UCSD-AML1 (cell line): Measurements from ENCODE around the gene CYB5A.

Experiments used
- DNase-seq: peaks from one replicate; lab custom pipeline; 2025; ENCODE audit not compliant: unreplicated experiment; lab: John Stamatoyannopoulos, UW

Gene CYB5A

DNA sequence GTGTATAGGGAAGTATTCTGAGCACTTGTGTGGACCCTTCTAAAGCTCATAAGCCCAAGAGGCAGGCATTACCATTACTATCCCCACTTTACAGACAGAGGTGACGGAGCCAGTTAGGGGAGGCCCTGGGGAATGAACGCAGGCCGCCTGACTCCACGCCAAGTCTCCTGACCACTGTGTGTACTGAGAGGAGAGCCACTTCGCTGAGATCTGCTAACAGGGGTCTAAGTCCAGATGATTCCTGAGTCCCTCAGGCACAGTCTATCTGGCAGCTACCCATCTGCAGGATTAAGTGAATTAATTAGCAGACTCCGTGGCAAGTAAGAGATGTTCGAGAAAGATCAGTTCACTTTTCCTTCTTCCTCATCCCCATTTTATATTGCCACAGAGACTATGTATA is 13.7 kb downstream of the CYB5A start:
- no peak for DNase-seq

DNA sequence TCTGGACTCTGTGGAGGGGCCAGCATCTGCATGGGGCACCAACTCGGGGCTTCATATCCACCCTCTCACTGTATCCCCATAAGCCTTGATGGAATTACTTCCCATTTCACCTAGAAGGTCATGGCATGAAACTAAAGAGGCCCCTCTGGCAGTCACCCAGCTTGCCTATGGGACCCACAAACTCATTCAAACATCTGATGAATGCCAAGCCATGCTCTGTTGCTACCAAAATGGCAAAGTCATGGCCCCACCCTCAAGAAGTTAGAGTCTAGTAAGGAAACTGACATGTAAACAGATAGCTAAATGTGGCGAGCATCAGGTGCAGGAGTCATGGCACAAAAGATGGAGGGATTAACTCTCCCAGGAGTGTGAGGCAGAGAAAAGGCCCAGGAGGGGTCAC is 14.5 kb downstream of the CYB5A start:
- no peak for DNase-seq

DNA sequence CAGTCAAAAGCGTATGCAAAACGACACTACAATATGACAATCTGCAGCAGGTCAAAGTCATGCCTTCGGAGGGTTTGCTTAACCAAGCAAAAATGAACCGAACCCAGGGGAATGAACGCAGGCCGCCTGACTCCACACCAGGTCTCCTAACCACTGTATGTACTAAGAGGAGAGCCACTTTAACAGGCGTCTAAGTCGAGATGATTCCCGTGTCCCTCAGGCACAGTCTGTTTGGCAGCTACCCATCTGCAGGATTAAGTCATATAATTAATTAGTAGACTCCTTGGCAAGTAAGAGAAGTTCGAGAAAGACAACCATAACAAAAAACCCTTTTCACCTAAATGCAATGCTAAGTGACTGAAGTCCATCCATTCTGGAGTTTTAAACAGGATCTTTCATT is 15.2 kb downstream of the CYB5A start:
- DNase-seq, result no peak

DNA sequence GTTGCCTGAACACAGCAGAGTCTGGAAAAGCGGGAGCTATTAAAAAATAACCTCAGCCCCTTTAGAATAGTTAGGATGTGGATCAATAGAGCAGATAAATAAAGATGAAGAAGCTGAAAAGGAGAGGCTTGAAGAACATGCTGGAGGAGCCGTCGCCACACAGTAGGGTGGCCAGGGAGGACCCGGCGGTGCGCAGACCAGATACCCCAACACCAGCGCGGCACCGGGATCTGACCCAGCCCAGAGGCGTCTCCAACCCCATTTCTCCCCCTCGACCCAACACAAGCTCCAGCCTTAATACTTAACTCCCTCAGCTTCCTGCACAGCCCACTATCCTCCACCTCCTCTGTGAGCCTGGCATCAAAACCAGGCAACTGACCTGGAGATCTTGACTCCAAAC is 16.0 kb downstream of the CYB5A start:
- no peak for DNase-seq

DNA sequence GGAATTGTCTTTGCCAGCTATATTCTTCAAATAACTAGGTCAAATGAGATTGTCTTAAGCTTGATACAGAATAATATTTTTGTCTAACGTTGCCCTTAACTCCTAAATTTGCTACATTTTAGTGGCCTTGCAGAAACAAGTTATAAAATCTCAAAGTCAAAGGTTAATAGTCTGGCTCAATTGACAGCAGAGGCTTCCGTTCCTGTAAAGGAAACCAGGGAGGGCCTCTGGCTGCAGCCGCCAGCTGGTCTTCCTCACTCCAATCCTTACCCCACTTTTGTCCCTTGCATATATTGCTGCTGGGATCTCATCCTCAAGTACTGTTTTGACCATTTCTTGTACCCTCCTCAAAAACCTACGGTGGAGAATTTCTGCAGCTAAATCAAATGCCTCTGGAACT is 17.1 kb downstream of the CYB5A start:
- DNase-seq, result no peak

DNA sequence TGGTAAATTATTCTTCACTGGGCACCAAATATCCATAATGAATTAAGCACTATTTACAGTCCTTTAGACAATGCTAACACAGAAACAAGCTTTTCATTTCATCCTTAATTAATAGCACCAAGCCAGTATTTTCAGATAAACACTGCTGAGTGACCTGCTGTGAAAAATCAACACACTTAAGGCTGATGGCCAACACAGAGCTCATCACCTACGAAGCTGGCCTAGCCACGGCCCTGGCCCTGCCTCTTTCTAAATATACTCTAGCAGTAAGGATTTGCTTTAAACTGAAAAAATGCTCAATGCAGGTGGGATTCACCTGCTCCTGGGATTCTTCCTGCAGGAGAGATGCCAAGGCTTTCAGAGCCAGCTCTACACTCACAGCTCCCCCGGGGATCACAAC is 18.4 kb downstream of the CYB5A start:
- no peak for DNase-seq

DNA sequence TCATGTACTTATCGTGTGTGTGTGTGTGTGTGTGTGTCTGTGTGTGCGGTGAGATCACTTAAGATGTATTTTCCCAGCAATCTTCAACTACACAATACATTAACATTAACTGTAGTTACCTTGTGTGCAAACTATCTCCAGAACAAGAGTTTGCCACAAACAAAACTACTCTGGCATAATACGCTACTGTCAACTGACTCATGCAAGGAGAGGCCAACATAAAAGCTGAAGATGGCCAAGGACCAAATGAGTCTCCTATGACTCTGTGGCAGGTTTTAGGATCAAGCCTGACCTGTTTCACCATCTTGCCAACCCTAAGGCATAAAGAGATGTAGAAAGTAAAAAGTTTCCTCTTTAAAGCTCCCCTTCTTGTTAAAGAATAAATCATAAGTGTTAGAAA is 20.1 kb downstream of the CYB5A start:
- no peak for DNase-seq

DNA sequence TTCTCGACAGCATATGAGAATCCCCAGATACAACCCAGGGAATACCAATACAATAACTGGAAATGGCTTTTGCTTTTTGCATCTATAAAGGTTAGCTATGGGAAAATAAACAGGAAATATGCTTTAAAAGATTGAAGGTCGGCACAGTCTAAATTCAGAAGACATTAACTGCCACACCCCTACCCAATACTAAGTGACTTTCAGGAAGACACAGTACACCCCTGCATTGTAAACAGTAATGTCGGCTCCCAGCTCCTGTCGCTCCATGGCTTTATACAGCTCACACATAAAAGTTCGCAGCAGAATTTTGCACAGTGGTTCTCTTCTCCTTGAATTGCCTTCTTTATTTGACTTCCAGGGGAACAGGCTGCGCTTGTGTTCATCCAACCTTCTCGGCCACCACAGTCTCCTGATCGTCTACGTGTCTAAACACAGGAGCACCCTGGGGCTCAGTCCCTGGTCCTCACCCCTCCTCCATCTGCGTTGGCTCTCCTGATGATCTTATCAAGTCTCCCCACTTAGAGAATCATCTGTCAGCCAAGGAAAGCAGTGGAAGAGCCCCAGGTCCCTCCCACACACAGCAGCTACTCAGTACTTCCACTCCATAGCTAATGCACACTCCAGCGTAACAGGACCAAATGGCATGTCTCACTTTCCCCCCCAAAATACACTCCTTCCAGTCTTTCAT is 22.7 kb downstream of the CYB5A start:
- DNase-seq, result no peak

DNA sequence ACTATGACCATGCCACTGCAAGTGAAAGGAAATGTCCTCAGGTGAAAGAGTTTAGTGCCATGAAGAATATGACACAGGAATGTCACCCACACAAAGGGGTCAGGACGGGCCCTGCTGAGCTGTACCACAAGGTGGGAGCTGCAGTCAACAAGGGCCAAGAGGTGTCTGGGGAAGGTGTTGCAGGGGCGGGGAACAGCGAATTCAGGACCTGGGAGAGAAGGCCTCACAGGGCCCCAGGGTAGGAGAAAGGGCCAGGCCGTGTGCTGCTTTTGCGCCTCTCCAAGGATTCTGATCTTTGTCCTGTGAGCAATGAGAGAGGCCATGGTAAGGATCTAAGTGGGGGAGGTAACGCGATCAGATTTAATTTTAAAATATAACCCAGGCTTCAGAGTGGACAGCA is 23.6 kb downstream of the CYB5A start:
- no peak for DNase-seq

DNA sequence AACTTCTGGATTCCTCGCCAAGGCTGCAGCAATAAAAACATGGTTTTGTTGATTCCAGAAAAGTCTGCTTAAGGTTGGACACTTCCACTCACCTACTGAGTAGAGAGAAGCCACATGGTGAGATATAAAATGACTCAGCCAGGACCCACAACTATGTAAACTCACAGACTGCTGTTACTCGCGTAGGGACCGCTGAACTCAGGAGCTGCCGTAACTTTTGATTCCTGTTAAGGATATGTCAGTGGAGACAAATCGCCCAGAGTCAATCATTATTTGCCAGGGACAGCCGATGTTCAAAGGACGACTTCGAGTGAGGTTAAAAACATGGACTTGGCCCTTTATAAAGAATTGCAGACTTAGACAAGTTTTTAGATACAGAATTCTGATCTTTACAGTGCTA is 25.6 kb downstream of the CYB5A start:
- DNase-seq, result no peak

DNA sequence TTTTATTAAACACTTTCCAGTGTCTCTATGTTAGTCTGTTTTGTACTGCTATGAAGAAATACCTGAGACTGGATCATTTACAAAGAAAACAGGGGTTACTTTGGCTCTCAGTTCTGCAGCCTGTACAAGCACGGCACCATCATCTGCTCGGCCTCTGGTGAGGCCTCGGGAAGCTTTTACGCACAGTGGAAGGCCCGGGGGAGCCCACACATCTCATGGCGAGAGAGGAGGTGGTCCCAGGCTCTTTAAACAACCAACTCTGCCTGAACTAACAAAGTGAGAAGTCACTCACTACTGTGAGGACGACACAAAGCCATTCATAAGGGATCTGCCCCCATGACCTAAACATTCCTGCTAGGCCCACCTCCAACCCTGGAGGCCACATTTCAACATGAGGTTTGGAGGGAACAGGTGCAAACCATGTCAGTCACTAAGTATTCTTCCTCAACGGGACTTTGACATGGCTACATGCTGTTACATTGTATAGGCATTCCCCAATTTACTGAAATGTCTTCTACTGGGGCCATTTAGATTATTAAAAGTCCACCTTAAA is 26.1 kb downstream of the CYB5A start:
- DNase-seq, result no peak

DNA sequence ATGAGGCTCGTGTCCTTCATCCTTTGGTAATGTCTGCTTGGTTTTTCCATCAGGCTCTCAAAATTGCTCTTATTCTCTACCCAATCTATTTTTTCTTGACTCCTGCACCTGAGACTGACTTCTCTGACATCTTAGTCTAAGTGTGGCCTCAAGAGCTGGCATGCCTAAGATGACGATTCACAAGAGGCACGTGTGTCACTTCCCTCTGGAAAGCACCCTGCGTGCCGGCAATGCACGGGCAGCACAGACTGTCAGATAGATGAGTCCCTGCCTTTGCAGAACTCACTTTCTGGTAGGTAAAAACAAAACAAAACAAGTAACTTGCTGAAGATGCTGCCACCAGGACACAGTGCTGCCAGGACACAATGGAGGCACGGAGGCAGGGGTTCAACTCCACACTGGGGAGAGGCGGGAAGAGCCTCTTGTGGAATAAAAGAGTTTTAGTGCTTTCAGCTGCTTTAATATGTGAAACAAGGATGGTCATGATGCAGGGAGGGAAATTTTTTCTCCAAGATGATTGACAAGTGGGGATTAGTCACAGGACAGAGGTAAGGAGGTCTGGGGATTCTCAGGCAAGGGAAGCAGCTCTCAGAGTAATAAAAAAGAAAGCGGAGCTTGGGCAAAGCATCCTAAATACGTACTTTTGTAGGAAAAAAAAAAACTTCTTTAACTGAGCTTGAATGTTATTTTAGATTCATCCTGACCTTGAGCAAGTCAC is 27.3 kb downstream of the CYB5A start:
- DNase-seq, result no peak

DNA sequence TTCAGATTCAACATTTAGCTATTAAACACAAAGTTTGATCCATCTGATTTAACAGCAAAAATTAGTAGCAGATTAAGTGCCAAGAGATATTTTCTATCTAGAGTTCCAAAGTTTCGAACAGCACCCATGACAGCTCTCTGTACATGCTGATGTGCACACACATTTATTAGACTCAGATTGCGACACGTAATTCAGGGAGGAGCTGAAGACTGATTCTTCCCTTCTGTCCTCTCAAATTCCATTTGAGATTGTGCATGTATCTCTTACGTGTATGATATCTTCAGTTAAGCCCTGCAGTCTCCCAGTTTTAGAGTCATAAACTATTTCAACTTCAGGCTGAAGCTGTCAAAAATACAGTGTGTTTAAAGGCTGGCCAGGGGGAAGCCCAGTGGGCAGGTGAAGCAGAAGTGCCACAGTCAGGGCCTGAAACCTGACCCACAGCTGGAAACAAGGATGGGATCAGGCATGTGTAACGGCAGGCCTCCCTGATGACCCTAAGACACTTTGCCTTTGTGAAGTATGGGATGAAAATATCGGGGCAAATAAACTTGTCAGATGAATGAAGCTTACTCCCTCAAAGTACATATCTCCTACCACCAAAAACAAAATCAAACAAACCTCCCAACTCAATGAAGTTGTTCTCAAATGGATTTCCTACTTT is 30.6 kb downstream of the CYB5A start:
- no peak for DNase-seq

DNA sequence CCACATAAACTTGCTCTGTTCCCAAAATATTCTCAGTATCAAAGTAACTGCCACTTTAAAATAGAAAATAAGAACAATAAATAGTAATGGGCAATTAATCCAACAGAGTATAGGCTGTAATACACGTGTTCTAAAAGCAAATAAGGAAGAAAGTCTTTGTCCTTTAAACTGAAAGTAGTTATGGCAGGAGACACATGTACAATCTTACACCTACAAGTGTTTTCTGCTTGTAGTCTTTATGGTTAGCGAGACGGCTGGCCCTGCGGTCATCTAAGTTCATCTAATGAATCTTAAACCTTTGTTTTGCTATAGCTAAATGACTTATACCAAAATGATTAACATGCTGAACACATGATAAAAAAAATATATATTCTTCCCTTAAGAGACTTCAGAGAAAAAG is 32.4 kb downstream of the CYB5A start:
- no peak for DNase-seq

DNA sequence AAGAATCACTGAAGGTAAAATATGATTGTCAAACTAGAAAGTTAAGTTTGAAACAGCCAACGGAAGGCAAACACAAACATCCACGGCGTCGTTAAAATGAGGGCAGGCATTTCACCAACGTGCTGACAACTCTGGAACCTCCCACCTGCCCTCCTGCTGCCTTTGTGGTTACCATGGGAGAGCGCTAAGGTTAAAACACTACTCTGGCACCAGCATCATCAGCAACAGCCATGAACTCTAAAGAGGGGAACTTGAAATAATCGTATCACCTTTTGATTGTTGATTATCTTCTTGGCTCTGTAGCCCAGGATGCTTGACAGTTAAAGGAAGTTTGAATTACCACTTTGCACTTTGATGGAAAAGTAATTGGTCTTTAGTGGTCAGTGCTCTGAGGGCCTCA is 34.7 kb downstream of the CYB5A start:
- no peak for DNase-seq

DNA sequence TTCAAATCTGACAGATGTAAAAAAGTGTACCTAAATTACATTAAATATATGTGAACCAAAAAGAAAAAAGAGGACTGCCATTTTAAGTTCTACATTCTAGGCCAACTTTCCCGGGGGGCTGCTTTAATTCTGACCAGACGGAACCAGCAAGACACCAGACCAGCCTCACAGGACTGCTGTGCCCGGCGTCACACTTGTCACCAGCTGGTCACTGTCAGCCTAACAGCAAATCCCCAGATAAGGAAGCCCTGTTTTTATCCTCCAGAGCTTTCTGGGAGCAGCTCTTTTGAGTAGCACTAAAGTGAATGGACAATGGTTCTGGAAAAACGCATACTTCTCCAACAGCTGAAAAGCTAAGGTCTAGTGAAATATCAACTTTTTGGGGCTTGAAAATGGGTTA is 35.6 kb downstream of the CYB5A start:
- no peak for DNase-seq

DNA sequence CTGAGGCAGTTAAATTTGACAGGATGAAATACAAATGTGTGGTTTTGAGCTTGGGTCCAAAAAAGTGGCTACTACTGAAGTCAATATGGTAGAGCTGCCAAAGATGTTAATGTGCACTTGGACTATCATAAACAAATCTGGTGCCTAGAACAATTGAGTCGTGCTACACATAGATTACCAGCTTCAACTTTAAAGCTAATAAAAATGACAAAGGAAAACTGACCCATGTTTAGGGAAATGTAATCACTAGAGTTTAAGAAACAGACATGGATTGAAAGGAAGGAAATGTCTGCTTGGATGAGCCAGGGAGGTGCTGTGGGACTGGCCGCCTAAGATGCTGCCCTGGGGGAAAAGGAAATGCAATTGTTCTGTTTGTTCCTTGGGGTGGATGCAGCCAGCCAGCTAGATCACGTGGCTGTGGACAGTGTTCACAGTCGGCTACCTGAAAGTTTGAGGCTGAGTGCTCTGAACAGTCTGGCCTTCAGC is 36.6 kb downstream of the CYB5A start:
- DNase-seq, result no peak

DNA sequence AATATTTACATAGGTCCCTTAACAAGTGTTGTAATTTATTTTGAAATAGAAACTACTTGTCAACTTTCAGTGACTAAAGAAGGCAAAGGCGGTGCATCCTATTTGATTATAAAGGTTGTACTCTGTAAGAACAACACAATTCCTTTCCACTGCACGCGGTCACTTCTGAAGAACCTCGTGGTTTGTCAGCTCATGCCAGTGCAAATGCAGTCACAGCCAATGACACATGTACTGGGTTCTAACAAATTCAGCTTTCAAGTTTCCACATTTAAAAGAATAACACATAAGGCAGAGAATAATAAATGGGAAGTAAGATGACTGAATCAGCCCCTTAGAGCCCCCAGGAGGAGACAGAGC is 39.7 kb downstream of the CYB5A start:
- DNase-seq, result no peak

DNA sequence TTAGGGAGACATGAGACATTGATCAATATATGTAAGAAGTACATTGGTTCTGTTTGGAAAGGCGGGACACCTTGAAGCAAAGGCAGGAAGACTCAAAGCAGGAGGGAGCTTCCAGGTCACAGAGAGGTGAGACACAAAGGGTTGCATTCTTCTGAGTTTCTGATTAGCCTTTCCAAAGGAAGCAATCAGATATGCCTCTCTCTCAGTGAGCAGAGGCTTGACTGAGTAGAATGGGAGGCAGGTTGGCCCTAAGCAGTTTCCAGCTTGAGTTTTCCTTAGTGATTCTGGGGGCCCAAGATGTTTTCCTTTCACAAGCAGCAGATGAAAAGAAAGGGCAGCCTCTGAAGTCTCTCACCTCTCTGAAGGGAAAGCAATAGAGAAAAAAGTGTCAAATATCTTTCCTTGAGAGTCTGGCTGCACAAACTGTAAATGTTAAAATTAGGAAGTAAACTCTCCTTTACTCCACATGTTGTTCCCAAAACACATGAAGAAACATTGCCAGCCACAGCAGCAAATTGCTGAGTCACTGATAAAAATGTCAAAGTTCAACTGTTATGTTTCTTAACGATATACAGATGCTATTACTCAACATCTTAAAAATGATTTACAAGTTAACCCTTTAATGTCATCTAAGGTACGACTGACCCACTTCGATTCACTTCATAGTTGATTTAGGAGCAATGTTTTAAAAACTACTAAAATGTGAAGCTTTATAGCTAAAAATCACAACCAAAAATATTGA is 40.3 kb downstream of the CYB5A start:
- DNase-seq, result no peak

DNA sequence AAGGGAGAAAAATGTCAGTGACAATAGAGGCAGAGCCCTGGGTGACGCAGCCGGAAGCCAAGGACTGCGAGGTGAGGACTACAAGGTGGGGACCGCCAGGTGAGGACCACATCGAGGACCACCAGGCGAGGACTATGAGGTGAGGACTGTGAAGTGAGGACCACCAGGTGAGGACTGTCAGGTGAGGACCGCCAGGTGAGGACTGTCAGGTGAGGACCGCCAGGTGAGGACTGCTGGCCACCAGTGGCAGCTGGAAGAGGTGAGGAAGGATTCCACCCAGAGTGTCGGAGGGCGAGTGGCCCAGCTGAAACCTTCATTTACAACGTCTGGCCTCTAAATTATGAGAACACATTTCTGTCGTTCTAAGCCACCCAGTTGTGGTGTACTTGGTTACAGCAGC is 41.6 kb downstream of the CYB5A start:
- no peak for DNase-seq

DNA sequence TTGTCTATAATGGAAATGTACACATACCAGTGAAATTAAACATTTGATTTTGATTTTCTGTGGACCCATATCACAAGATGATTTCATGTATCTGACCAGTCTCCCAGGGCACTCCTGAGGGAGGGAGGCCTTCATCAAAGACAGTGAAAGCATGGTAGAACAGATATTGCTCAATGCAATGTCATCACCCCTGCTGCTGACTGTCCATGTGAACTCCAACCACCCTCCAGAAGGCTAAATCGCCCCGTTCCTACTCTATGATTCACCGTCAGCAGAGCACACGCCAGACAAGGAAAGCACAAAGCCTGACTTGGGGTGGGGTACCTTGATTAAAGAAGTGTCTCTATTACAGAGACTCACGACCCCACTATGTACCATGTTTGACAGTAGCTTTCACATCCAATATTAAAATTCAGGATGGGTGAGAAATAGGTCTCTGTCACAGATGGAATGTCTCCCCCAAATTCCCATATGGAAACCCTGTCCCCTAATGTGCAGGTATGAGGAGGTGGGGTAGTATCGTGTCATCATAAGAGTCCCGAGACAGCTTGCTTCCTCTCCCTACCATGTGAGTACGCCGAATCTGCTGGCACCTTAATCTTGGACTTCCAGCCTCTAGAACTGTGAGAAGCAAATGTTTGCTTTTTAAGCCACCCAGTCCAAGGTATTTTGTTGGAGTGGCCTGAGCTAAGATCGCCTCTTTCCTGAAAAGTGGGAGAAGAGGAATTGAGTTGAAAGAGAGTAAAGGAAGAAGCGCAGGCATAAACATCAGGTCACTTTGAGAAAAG is 42.4 kb downstream of the CYB5A start:
- no peak for DNase-seq
